GM23338 (cell line): ENCODE measurements around the gene INTS14. TPM values are rescaled to one million over a fixed set of nuclear protein-coding genes. Genes with fewer than 3 reads are reported as not detected.

Experiments
- ATAC-seq: fragments of 200-7000 bp; cut with Tn5 transposase; 3 replicates; pipeline ENCODE4 v1.9.1; 2020
- DNase-seq: peaks from one replicate; pipeline ENCODE4 v3.0.0-alpha.2; 2015; ENCODE audit warnings: low spot score
- H2AFZ ChIP-seq: fragments of 200-600 bp; sonication (generic); 2 replicates; pipeline ENCODE4 v1.8.0; 2016; ENCODE audit warnings: antibody characterized with exemption, mild to moderate bottlenecking, moderate library complexity
- H3F3A ChIP-seq: fragments of 200-600 bp; sonication (generic); replicated peaks from 2 replicates; pipeline ENCODE4 v1.8.0; 2017; ENCODE audit warnings: antibody characterized with exemption, mixed run types, low read depth
- H3K27ac ChIP-seq: fragments of 200-600 bp; sonication (generic); 2 replicates; pipeline ENCODE4 v1.6.1; 2016; ENCODE audit warnings: low read depth
- H3K27me3 ChIP-seq: fragments of 200-600 bp; sonication (generic); 2 replicates; pipeline ENCODE4 v1.8.0; 2016; ENCODE audit warnings: mild to moderate bottlenecking, mixed run types, moderate library complexity; ENCODE audit not compliant: insufficient read depth
- H3K36me3 ChIP-seq: fragments of 200-600 bp; sonication (generic); 2 replicates; pipeline ENCODE4 v1.8.0; 2016; ENCODE audit warnings: mild to moderate bottlenecking; ENCODE audit not compliant: insufficient read depth
- H3K4me1 ChIP-seq: fragments of 200-600 bp; sonication (generic); 2 replicates; pipeline ENCODE4 v1.8.0; 2016; ENCODE audit warnings: mild to moderate bottlenecking, moderate library complexity; ENCODE audit not compliant: insufficient read depth
- H3K4me2 ChIP-seq: fragments of 200-600 bp; sonication (generic); 2 replicates; pipeline ENCODE4 v1.7.1; 2017; ENCODE audit warnings: mixed run types
- H3K4me3 ChIP-seq: fragments of 200-600 bp; sonication (generic); 2 replicates; pipeline ENCODE4 v1.6.1; 2016; ENCODE audit warnings: mixed run types
- H3K79me2 ChIP-seq: fragments of 200-600 bp; sonication (generic); replicated peaks from 2 replicates; pipeline ENCODE4 v1.8.0; 2017; ENCODE audit warnings: mild to moderate bottlenecking; ENCODE audit not compliant: insufficient read depth
- H3K9me2 ChIP-seq: fragments of 200-600 bp; sonication (generic); 2 replicates; pipeline ENCODE4 v1.8.0; 2017; ENCODE audit not compliant: insufficient read depth
- H4K20me1 ChIP-seq: fragments of 200-600 bp; sonication (generic); replicated peaks from 2 replicates; pipeline ENCODE4 v1.8.0; 2017; ENCODE audit warnings: mild to moderate bottlenecking; ENCODE audit not compliant: insufficient read depth
- H3K27ac Mint-ChIP-seq: 2 replicates; pipeline ENCODE4 v1.8.0; 2020; ENCODE audit warnings: inconsistent platforms, mild to moderate bottlenecking, moderate library complexity, mixed read lengths
- H3K27me3 Mint-ChIP-seq: 3 replicates; pipeline ENCODE4 v1.8.0; 2022; ENCODE audit warnings: low read depth, mild to moderate bottlenecking, moderate library complexity, mixed read lengths, inconsistent platforms; ENCODE audit not compliant: insufficient read depth, poor library complexity
- H3K36me3 Mint-ChIP-seq: 3 replicates; pipeline ENCODE4 v1.8.0; 2021; ENCODE audit warnings: low read depth, mild to moderate bottlenecking, inconsistent platforms, moderate library complexity, mixed read lengths
- H3K4me1 Mint-ChIP-seq: 3 replicates; pipeline ENCODE4 v1.8.0; 2020; ENCODE audit warnings: mild to moderate bottlenecking, inconsistent platforms, mixed read lengths
- H3K4me3 Mint-ChIP-seq: 3 replicates; pipeline ENCODE4 v1.8.0; 2021; ENCODE audit warnings: moderate library complexity, mild to moderate bottlenecking, inconsistent platforms, mixed read lengths
- H3K9me3 Mint-ChIP-seq: 3 replicates; pipeline ENCODE4 v1.8.0; 2020; ENCODE audit warnings: moderate library complexity, mild to moderate bottlenecking, inconsistent platforms, mixed read lengths
- CREB1 ChIP-seq: fragments of 250-450 bp; sonication (Bioruptor Pico); IDR thresholded peaks from 2 replicates; pipeline ENCODE4 v1.5.0; 2020; ENCODE audit warnings: low read depth, mild to moderate bottlenecking, moderate library complexity
- EZH2 ChIP-seq: fragments of 200-600 bp; sonication (generic); IDR thresholded peaks from one replicate; pipeline ENCODE4 v1.8.0; 2017; ENCODE audit warnings: antibody characterized with exemption, mild to moderate bottlenecking, low read depth; ENCODE audit not compliant: unreplicated experiment
- EZH2phosphoT487 ChIP-seq: fragments of 200-600 bp; sonication (generic); IDR thresholded peaks from one replicate; pipeline ENCODE4 v1.8.1; 2018; ENCODE audit warnings: antibody characterized with exemption; ENCODE audit not compliant: unreplicated experiment
- JUNB ChIP-seq: IDR thresholded peaks from one replicate; pipeline ENCODE4 v1.6.1; 2016; ENCODE audit warnings: antibody characterized with exemption; ENCODE audit not compliant: unreplicated experiment
- NANOG ChIP-seq: IDR thresholded peaks from 2 replicates; pipeline ENCODE4 v1.6.1; 2016; ENCODE audit warnings: antibody characterized with exemption, borderline replicate concordance
- POLR2AphosphoS5 ChIP-seq: IDR thresholded peaks from 2 replicates; pipeline ENCODE4 v1.6.1; 2016; ENCODE audit warnings: antibody characterized with exemption, low read depth
- STAT1 ChIP-seq: IDR thresholded peaks from one replicate; pipeline ENCODE4 v1.6.1; 2016; ENCODE audit warnings: antibody characterized with exemption; ENCODE audit not compliant: unreplicated experiment
- ZNF114 ChIP-seq: fragments of 250-450 bp; sonication (Bioruptor Pico); IDR thresholded peaks from 2 replicates; pipeline ENCODE4 v1.5.0; 2020; ENCODE audit warnings: mild to moderate bottlenecking, moderate library complexity
- ZNF331 ChIP-seq: fragments of 250-450 bp; sonication (Bioruptor Pico); IDR thresholded peaks from 2 replicates; pipeline ENCODE4 v1.5.0; 2020; ENCODE audit warnings: low read depth, mild to moderate bottlenecking, moderate library complexity
- polyA plus RNA-seq: library from polyadenylated mRNA; unstranded; fragments of >200 nt; fragmentation: Nextera tagmentation; extraction: Ambion mirVana; gene quantifications from 2 replicates; pipeline ENCODE4 v1.2.1, GENCODE V29; 2016
- total RNA-seq: library from RNA; depleted of rRNA; stranded (reverse); fragments of >200 nt; shearing (Covaris generic); gene quantifications from 2 replicates; pipeline ENCODE4 v1.2.3, GENCODE V29; 2014
- TF ChIP-seq, protein P1 (sequence below): fragments of 250-450 bp; sonication (Bioruptor Pico); IDR thresholded peaks from 2 replicates; pipeline ENCODE4 v1.5.0; 2020; ENCODE audit warnings: mild to moderate bottlenecking, moderate library complexity
- TF ChIP-seq, protein P2 (sequence below), 2 experiments: fragments of 200-600 bp in 1 of 2; sonication (generic) in 1 of 2; conservative IDR thresholded peaks; 2 replicates each; pipeline versions ENCODE4 v1.5.1 to v1.6.1; 2016 to 2017; ENCODE audit warnings: antibody characterized with exemption in 2 of 2, low read depth in 2 of 2, mild to moderate bottlenecking in 2 of 2, moderate library complexity in 1 of 2
- TF ChIP-seq, protein P3 (sequence below): IDR thresholded peaks from 2 replicates; pipeline ENCODE4 v1.6.1; 2016; ENCODE audit warnings: antibody characterized with exemption
- TF ChIP-seq, protein P4 (sequence below): IDR thresholded peaks from one replicate; pipeline ENCODE4 v1.6.1; 2018; ENCODE audit warnings: antibody characterized with exemption; ENCODE audit not compliant: unreplicated experiment

Gene INTS14
- total and polyA plus RNA-seq, 2 experiments from 2014 or later, result 15.2 to 37.7 TPM

DNA sequence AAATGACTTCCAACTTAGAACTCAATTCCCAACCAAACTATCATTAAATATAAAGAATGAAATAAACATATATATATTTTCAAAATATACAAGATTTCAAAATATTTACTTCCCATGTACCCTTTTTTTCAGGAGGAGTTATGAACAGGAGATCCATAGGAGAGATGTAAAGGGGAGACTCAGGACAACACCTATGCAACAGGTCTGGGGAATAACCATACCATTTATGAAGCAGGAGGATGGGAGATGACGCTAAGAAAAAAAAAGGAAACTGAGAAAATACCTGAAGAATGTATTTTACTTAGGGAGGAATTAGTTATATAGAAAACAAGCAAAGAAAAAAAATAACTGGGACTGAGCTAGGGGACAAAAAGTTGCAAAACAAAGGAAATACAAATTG is 23.8 kb downstream of the INTS14 start:
- Histone ChIP-seq H3K4me2 (no peak overlapping the region), H3K27ac (no peak overlapping the region), H2AFZ (no peak overlapping the region), H3K4me3 (no peak overlapping the region), H4K20me1 (no peaks in the 10 kb centered on the region), H3K27me3 (no peaks in the 10 kb centered on the region), H3K36me3 (peaks cover 32% of the 10 kb centered on the region), H3K9me2 (no peaks in the 10 kb centered on the region), H3K79me2 (no peaks in the 10 kb centered on the region), H3K4me1 (no peaks in the 10 kb centered on the region; the same call in 1 of the 2 replicates), H3F3A (no peaks in the 10 kb centered on the region)
- no peaks in the 10 kb centered on the region for H3K4me1 Mint-ChIP-seq
- H3K27me3 Mint-ChIP-seq, result peaks cover 3% of the 10 kb centered on the region
- no peak overlapping the region for H3K4me3 Mint-ChIP-seq
- ATAC-seq (no peak), DNase-seq (no peak)
- no peak overlapping the region for H3K27ac Mint-ChIP-seq
- TF ChIP-seq EZH2, result no peak
- TF ChIP-seq NANOG, result no peak
- TF ChIP-seq ZNF114 (CRISPR knock-in tag), result no peak
- TF ChIP-seq JUNB, result no peak
- TF ChIP-seq ZNF331 (CRISPR knock-in tag), result no peak
- TF ChIP-seq, protein P1, sequence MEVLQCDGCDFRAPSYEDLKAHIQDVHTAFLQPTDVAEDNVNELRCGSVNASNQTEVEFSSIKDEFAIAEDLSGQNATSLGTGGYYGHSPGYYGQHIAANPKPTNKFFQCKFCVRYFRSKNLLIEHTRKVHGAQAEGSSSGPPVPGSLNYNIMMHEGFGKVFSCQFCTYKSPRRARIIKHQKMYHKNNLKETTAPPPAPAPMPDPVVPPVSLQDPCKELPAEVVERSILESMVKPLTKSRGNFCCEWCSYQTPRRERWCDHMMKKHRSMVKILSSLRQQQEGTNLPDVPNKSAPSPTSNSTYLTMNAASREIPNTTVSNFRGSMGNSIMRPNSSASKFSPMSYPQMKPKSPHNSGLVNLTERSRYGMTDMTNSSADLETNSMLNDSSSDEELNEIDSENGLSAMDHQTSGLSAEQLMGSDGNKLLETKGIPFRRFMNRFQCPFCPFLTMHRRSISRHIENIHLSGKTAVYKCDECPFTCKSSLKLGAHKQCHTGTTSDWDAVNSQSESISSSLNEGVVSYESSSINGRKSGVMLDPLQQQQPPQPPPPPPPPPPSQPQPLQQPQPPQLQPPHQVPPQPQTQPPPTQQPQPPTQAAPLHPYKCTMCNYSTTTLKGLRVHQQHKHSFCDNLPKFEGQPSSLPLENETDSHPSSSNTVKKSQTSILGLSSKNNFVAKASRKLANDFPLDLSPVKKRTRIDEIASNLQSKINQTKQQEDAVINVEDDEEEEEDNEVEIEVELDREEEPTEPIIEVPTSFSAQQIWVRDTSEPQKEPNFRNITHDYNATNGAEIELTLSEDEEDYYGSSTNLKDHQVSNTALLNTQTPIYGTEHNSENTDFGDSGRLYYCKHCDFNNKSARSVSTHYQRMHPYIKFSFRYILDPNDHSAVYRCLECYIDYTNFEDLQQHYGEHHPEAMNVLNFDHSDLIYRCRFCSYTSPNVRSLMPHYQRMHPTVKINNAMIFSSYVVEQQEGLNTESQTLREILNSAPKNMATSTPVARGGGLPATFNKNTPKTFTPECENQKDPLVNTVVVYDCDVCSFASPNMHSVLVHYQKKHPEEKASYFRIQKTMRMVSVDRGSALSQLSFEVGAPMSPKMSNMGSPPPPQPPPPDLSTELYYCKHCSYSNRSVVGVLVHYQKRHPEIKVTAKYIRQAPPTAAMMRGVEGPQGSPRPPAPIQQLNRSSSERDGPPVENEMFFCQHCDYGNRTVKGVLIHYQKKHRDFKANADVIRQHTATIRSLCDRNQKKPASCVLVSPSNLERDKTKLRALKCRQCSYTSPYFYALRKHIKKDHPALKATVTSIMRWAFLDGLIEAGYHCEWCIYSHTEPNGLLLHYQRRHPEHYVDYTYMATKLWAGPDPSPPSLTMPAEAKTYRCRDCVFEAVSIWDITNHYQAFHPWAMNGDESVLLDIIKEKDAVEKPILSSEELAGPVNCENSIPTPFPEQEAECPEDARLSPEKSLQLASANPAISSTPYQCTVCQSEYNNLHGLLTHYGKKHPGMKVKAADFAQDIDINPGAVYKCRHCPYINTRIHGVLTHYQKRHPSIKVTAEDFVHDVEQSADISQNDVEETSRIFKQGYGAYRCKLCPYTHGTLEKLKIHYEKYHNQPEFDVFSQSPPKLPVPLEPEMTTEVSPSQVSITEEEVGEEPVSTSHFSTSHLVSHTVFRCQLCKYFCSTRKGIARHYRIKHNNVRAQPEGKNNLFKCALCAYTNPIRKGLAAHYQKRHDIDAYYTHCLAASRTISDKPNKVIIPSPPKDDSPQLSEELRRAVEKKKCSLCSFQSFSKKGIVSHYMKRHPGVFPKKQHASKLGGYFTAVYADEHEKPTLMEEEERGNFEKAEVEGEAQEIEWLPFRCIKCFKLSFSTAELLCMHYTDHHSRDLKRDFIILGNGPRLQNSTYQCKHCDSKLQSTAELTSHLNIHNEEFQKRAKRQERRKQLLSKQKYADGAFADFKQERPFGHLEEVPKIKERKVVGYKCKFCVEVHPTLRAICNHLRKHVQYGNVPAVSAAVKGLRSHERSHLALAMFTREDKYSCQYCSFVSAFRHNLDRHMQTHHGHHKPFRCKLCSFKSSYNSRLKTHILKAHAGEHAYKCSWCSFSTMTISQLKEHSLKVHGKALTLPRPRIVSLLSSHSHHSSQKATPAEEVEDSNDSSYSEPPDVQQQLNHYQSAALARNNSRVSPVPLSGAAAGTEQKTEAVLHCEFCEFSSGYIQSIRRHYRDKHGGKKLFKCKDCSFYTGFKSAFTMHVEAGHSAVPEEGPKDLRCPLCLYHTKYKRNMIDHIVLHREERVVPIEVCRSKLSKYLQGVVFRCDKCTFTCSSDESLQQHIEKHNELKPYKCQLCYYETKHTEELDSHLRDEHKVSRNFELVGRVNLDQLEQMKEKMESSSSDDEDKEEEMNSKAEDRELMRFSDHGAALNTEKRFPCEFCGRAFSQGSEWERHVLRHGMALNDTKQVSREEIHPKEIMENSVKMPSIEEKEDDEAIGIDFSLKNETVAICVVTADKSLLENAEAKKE (CRISPR knock-in tag), result no peak
- TF ChIP-seq, protein P2, sequence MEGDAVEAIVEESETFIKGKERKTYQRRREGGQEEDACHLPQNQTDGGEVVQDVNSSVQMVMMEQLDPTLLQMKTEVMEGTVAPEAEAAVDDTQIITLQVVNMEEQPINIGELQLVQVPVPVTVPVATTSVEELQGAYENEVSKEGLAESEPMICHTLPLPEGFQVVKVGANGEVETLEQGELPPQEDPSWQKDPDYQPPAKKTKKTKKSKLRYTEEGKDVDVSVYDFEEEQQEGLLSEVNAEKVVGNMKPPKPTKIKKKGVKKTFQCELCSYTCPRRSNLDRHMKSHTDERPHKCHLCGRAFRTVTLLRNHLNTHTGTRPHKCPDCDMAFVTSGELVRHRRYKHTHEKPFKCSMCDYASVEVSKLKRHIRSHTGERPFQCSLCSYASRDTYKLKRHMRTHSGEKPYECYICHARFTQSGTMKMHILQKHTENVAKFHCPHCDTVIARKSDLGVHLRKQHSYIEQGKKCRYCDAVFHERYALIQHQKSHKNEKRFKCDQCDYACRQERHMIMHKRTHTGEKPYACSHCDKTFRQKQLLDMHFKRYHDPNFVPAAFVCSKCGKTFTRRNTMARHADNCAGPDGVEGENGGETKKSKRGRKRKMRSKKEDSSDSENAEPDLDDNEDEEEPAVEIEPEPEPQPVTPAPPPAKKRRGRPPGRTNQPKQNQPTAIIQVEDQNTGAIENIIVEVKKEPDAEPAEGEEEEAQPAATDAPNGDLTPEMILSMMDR (conservative IDR thresholded peaks at IDR 0.05; ENCODE audit: low read depth in 2 of 2), result no peak
- TF ChIP-seq EZH2phosphoT487, result no peak
- no peak for TF ChIP-seq STAT1
- TF ChIP-seq, protein P3, sequence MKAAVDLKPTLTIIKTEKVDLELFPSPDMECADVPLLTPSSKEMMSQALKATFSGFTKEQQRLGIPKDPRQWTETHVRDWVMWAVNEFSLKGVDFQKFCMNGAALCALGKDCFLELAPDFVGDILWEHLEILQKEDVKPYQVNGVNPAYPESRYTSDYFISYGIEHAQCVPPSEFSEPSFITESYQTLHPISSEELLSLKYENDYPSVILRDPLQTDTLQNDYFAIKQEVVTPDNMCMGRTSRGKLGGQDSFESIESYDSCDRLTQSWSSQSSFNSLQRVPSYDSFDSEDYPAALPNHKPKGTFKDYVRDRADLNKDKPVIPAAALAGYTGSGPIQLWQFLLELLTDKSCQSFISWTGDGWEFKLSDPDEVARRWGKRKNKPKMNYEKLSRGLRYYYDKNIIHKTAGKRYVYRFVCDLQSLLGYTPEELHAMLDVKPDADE, result no peak
- no peak for TF ChIP-seq POLR2AphosphoS5
- TF ChIP-seq, protein P4, sequence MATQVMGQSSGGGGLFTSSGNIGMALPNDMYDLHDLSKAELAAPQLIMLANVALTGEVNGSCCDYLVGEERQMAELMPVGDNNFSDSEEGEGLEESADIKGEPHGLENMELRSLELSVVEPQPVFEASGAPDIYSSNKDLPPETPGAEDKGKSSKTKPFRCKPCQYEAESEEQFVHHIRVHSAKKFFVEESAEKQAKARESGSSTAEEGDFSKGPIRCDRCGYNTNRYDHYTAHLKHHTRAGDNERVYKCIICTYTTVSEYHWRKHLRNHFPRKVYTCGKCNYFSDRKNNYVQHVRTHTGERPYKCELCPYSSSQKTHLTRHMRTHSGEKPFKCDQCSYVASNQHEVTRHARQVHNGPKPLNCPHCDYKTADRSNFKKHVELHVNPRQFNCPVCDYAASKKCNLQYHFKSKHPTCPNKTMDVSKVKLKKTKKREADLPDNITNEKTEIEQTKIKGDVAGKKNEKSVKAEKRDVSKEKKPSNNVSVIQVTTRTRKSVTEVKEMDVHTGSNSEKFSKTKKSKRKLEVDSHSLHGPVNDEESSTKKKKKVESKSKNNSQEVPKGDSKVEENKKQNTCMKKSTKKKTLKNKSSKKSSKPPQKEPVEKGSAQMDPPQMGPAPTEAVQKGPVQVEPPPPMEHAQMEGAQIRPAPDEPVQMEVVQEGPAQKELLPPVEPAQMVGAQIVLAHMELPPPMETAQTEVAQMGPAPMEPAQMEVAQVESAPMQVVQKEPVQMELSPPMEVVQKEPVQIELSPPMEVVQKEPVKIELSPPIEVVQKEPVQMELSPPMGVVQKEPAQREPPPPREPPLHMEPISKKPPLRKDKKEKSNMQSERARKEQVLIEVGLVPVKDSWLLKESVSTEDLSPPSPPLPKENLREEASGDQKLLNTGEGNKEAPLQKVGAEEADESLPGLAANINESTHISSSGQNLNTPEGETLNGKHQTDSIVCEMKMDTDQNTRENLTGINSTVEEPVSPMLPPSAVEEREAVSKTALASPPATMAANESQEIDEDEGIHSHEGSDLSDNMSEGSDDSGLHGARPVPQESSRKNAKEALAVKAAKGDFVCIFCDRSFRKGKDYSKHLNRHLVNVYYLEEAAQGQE, result no peak
- no peak for TF ChIP-seq CREB1 (CRISPR knock-in tag)
- peaks cover 46% of the 10 kb centered on the region for H3K36me3 Mint-ChIP-seq
- H3K9me3 Mint-ChIP-seq, result no peaks in the 10 kb centered on the region
